ENCODE measurements around the gene KIAA0930.

DNA sequence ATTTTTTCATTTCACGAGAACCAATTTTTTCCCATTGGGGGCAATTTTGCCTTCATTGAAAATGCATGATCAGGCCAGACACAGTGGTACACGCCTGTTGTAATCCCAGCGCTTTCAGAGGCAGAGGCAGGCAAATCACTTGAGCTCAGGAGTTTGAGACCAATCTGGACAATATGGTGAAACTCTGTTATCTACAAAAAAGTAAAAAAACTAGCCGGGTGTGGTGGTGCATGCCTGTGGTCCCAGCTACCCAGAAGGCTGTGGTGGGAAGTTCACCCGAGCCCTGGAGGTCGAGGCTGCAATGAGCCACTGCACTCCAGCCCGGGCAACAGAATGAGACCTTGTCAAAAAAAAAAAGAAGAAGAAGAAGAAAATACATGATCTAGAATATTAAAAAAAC is 24.8 kb upstream of the KIAA0930 start:
- TF ChIP-seq CTCF (IDR thresholded peaks at IDR 0.05) (no peak), ZFX (IDR thresholded peaks at IDR 0.05; ENCODE audit: borderline replicate concordance) (no peak)
